ENCODE data around the gene DMRTB1.

DNA sequence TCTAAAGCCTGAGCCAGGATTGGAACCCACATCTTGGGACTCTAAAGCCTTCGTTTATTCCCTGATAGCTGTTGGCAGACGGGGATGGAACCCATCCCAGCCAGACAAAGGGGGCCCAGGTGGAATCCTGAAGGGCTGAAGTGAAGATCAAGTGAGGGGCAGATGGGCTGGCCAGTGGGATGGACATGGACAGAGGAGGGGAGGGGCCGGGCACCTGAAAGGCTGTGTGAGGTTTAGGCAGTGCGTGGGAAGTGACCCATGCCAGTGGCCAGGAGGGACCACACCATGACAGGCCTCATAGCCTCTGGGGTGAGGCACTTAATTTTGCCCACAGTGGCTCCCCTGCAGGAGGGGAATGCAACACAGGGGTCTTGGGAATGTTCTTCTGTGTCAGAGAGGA is 44.6 kb upstream of the DMRTB1 start:
- TF ChIP-seq, protein P1, sequence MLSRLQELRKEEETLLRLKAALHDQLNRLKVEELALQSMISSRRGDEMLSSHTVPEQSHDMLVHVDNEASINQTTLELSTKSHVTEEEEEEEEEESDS (CRISPR knock-in tag; IDR thresholded peaks at IDR 0.05), result no peak
- TF ChIP-seq ZC3H11A (IDR thresholded peaks at IDR 0.05; ENCODE audit: low read depth, low read length), result no peak
- TF ChIP-seq, protein P2, sequence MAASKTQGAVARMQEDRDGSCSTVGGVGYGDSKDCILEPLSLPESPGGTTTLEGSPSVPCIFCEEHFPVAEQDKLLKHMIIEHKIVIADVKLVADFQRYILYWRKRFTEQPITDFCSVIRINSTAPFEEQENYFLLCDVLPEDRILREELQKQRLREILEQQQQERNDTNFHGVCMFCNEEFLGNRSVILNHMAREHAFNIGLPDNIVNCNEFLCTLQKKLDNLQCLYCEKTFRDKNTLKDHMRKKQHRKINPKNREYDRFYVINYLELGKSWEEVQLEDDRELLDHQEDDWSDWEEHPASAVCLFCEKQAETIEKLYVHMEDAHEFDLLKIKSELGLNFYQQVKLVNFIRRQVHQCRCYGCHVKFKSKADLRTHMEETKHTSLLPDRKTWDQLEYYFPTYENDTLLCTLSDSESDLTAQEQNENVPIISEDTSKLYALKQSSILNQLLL (CRISPR knock-in tag; IDR thresholded peaks at IDR 0.05; ENCODE audit: borderline replicate concordance), result no peak
- TF ChIP-seq, protein P3, sequence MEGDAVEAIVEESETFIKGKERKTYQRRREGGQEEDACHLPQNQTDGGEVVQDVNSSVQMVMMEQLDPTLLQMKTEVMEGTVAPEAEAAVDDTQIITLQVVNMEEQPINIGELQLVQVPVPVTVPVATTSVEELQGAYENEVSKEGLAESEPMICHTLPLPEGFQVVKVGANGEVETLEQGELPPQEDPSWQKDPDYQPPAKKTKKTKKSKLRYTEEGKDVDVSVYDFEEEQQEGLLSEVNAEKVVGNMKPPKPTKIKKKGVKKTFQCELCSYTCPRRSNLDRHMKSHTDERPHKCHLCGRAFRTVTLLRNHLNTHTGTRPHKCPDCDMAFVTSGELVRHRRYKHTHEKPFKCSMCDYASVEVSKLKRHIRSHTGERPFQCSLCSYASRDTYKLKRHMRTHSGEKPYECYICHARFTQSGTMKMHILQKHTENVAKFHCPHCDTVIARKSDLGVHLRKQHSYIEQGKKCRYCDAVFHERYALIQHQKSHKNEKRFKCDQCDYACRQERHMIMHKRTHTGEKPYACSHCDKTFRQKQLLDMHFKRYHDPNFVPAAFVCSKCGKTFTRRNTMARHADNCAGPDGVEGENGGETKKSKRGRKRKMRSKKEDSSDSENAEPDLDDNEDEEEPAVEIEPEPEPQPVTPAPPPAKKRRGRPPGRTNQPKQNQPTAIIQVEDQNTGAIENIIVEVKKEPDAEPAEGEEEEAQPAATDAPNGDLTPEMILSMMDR (IDR thresholded peaks at IDR 0.05 in 2 of 3, conservative IDR thresholded peaks at IDR 0.05 in 1 of 3; ENCODE audit: insufficient read depth in 2 of 3, low read depth in 1 of 3, low read length in 3 of 3), result no peak

All from K562 (cell line).